Measurements from ENCODE around the gene ZNF774. TPM values are rescaled to one million over a fixed set of nuclear protein-coding genes. Genes with fewer than 3 reads are reported as not detected.

The ZNF774 gene
- total RNA-seq, 1 experiment from 2014 or later: 1.5 TPM

DNA sequence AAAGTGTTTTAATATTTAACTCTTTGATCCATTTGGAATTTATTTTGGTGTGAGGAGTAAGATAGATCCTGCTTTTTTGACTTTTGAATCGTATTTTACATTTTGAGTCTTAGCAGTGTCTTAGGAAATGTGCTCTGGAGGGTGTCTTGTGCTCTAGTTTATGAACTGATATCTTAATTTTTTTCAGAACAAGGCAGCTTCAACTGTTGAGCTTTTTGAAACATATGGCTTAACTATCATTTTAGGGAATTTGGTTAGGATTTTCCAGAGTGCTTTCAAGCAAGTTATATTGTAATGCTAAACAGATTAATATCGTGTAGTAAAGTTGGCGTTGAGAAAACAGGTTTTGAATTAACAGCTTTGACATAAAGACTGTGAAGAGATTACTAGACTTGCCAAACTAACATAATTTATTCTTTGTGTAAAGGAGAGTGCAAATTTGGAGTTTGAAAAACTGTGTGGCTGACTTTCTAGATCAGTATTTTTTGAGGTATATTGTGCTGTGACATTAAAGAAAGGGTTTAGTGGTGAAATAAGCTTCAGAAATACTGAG is 53.0 kb downstream of the ZNF774 start:
- intact Hi-C loops (cut with micrococcal nuclease; ENCODE audit: unreplicated experiment): no loop called here
- ChIA-PET POLR2A (ENCODE audit: low non-redundant PET) (no interaction called here), CTCF (interaction anchor here (0.6 kb wide), 1 partner anchor 36 kb away, joined by 5 read pairs; no protein-coding TSS in a partner anchor)
- no TSS peak for BruUV-seq (replicated peaks)
- H3K4me3 ChIP-seq (ENCODE audit: low read depth, low read length, poor library complexity, severe bottlenecking): no peak overlapping the region
- TF ChIP-seq EZH2 (IDR thresholded peaks at IDR 0.05; ENCODE audit: borderline replicate concordance, low read depth, low read length, poor library complexity, severe bottlenecking): no peak
- no peak for TF ChIP-seq CTCF (conservative IDR thresholded peaks at IDR 0.05; ENCODE audit: low read depth, low read length)
- no peaks in the 10 kb centered on the region for H3K27me3 ChIP-seq (replicated peaks; ENCODE audit: insufficient read depth, low read depth, low read length, poor library complexity)
- H3K27ac ChIP-seq (ENCODE audit: low read depth, low read length, poor library complexity, severe bottlenecking): peak overlapping the region; percentile 65
- no peak for DNase-seq (ENCODE audit: low spot score)
- no peaks in the 10 kb centered on the region for H3K9me3 ChIP-seq (ENCODE audit: low read depth, low read length, poor library complexity, severe bottlenecking)
- H3K36me3 ChIP-seq (ENCODE audit: insufficient read depth, low read length, poor library complexity, severe bottlenecking): no peaks in the 10 kb centered on the region
- H3K4me1 ChIP-seq (ENCODE audit: insufficient read depth, low read length, poor library complexity, severe bottlenecking): peaks cover 67% of the 10 kb centered on the region

- Histone ChIP-seq H3K4me1 (ENCODE audit: insufficient read depth, low read length, poor library complexity, severe bottlenecking) (peaks cover 45% of the 10 kb centered on the region), H3K4me3 (ENCODE audit: low read depth, low read length, poor library complexity, severe bottlenecking) (no peak overlapping the region), H3K36me3 (ENCODE audit: insufficient read depth, low read length, poor library complexity, severe bottlenecking) (no peaks in the 10 kb centered on the region), H3K9me3 (ENCODE audit: low read depth, low read length, poor library complexity, severe bottlenecking) (no peaks in the 10 kb centered on the region), H3K27ac (ENCODE audit: low read depth, low read length, poor library complexity, severe bottlenecking) (peak overlapping the region; percentile 29), H3K27me3 (replicated peaks; ENCODE audit: insufficient read depth, low read depth, low read length, poor library complexity) (no peaks in the 10 kb centered on the region)
- BruUV-seq (replicated peaks): no TSS peak
- ChIA-PET CTCF (no interaction called here), POLR2A (ENCODE audit: low non-redundant PET) (interaction anchor here (0.5 to 0.6 kb wide), 2 partner anchors 21 to 104 kb away, joined by 3 to 8 read pairs; no protein-coding TSS in a partner anchor)
- DNase-seq (ENCODE audit: low spot score): no peak
- intact Hi-C loops (cut with micrococcal nuclease; ENCODE audit: unreplicated experiment): no loop called here
- TF ChIP-seq EZH2 (IDR thresholded peaks at IDR 0.05; ENCODE audit: borderline replicate concordance, low read depth, low read length, poor library complexity, severe bottlenecking): no peak
- no peak for TF ChIP-seq CTCF (conservative IDR thresholded peaks at IDR 0.05; ENCODE audit: low read depth, low read length)
Measured at GRCh38 chr15:90407336-90407735, 55.3 kb downstream of the ZNF774 start.

DNA sequence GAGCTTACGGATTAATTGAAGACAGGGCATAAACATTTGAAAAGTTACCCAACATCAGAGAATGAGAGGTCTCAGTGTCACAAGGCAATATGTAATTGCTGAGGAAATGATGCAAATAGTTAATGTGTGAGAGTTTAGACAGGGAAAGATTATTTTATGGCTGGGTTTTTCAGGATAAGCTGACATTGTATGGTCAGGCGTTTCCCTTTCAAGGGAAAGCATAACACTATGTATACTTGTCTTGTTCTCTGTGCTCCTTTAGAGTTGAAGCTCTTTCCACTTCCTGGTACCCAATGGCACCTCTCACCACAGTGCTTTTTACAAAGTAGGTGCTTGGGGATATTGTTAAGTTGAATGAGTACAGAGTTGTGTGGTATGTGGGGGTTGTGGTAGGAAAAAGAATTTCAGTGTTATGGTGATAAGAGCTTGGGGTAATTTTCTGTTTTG is 55.8 kb downstream of the ZNF774 start:
- POLR2A ChIA-PET (ENCODE audit: low non-redundant PET): interaction anchor here (0.6 kb wide), 1 partner anchor 103 kb away, joined by 3 read pairs; no protein-coding TSS in a partner anchor
- Histone ChIP-seq H3K4me3 (ENCODE audit: low read depth, low read length, poor library complexity, severe bottlenecking) (no peak overlapping the region), H3K27ac (ENCODE audit: low read depth, low read length, poor library complexity, severe bottlenecking) (peak overlapping the region; percentile 29), H3K27me3 (replicated peaks; ENCODE audit: insufficient read depth, low read depth, low read length, poor library complexity) (no peaks in the 10 kb centered on the region), H3K4me1 (ENCODE audit: insufficient read depth, low read length, poor library complexity, severe bottlenecking) (peaks cover 42% of the 10 kb centered on the region), H3K9me3 (ENCODE audit: low read depth, low read length, poor library complexity, severe bottlenecking) (no peaks in the 10 kb centered on the region), H3K36me3 (ENCODE audit: insufficient read depth, low read length, poor library complexity, severe bottlenecking) (no peaks in the 10 kb centered on the region)
- no peak for DNase-seq (ENCODE audit: low spot score)
- intact Hi-C loops (cut with micrococcal nuclease; ENCODE audit: unreplicated experiment): no loop called here
- CTCF ChIA-PET: no interaction called here
- TF ChIP-seq EZH2 (IDR thresholded peaks at IDR 0.05; ENCODE audit: borderline replicate concordance, low read depth, low read length, poor library complexity, severe bottlenecking) (no peak), CTCF (conservative IDR thresholded peaks at IDR 0.05; ENCODE audit: low read depth, low read length) (no peak)
- no TSS peak for BruUV-seq (replicated peaks)

Data from A673 (cell line).